Epithelial cell of proximal tubule (primary cell): ENCODE data around the gene ANKRD44. TPM values are rescaled to one million over a fixed set of nuclear protein-coding genes. Genes with fewer than 3 reads are reported as not detected.
A peak's percentile ranks its signal among the peaks of the same experiment; 100 is the strongest.

ENCODE experiments used
- DNase-seq: peaks from one replicate; pipeline ENCODE4 v3.0.0-alpha.2; 2011; ENCODE audit warnings: low read depth
- H3K4me3 ChIP-seq: 2 replicates; pipeline ENCODE4 v1.5.1; 2011; ENCODE audit warnings: low read depth, mild to moderate bottlenecking, low read length
- CTCF ChIP-seq: conservative IDR thresholded peaks from 2 replicates; pipeline ENCODE4 v1.5.1; 2012; ENCODE audit warnings: low read depth, mild to moderate bottlenecking, low read length
- total RNA-seq: library from RNA; depleted of rRNA; stranded (reverse); fragments of >200 nt; gene quantifications from 2 replicates; pipeline ENCODE4 v1.2.3, GENCODE V29; 2015

ANKRD44 gene
- total RNA-seq, 1 donor from 2014 or later, result 1.7 TPM

GRCh38 chr2:197092431-197092830, 218.1 kb downstream of the ANKRD44 start:
- DNase-seq, result no peak
- TF ChIP-seq CTCF, result no peak
- no peak overlapping the region for H3K4me3 ChIP-seq

DNA sequence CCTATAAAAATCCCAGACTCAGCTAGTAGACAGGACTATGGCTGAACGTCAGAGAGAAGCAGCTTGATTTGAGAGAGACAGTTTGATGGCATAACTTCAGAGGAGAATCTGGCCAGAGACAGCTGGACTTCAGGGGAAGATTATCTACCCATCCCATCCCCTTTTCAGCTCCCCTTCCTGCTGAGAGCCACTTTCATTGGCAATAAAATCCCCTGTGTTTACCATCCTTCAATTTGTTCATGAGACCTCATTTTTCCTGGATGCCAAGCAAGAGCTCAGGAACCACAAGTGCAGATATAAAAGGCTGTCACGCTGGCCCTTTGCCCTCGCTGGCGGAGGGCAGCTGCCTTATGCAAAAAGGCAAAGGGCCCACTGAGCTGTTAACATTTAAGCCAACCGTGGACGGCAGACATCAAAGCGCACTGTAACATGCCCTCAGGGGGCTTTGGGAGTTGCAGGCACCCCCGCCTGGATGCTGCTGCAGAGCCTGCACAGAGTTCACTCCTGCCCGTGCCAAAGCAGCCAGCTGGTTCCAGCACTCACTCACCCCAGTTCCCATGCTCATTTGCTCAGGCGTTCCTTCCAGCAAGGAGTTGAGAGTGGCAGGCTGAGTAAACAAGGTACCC, 219.7 kb downstream of the ANKRD44 start:
- no peak for TF ChIP-seq CTCF
- no peak for DNase-seq
- no peak overlapping the region for H3K4me3 ChIP-seq

DNA sequence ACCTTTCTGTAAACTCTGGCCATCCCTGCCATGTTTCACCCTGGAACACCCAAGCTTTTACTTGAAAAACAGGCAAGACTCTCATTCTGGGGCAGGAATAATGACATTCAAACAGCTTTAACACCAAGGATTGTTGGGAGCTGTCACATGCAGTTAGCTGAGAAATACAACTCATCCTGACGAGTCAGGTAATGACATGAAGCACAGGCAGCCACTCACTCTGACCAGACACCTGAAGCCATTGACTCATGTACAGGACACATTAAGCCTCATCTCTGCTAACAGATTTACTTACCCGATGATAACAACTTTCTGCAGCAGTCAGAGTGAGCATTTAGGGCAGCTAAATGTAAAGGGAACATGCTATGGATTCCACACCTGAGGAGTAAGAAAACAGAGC, 220.9 kb downstream of the ANKRD44 start:
- DNase-seq, result no peak
- no peak for TF ChIP-seq CTCF
- no peak overlapping the region for H3K4me3 ChIP-seq

- H3K4me3 ChIP-seq, result no peak overlapping the region
- DNase-seq, result peak; percentile 36
- TF ChIP-seq CTCF, result no peak
Observed at GRCh38 chr2:197088694-197089093, 221.9 kb downstream of the ANKRD44 start.

DNA sequence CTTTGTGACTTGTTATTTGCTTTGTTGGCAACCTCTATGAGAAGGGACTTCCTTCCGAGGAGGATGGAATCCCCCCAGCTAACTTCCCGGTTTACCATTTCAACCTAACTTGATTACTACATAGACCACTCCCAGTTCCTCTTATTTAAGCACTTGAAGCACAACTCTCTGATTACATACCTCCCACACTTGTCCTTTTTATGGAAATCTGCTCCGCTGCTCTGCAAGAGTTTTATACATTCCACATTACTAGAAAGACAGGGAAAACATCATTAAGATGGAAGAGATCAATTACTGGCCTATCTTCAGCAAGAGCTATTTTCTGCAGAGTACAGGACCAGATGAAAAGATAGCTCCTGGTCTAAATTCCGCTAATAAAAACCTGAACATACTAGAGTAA, 224.1 kb downstream of the ANKRD44 start:
- DNase-seq, result no peak
- H3K4me3 ChIP-seq, result no peak overlapping the region
- no peak for TF ChIP-seq CTCF

GRCh38 chr2:197085665-197086064, 224.9 kb downstream of the ANKRD44 start:
- DNase-seq, result no peak
- no peak overlapping the region for H3K4me3 ChIP-seq
- TF ChIP-seq CTCF, result no peak

DNA sequence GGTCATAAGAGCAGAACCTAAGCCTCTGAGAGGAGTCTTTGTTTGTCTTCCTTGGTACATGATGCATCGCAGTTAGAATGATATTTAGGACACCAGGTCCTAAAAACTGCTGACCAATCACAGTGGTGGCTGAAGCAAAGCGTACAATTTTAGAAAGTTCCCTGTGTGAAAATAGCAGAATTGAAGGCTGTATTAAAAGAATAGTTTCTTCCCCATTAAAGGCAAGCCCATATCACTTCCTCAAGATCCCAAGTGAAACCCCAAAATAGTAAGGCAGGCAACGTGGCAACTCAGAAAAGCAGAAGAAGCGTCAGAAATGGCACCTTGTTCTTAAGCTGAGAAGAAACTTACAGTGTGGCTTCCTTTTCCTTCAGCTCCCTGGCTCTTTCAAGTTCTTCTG, 229.3 kb downstream of the ANKRD44 start:
- no peak for DNase-seq
- no peak for TF ChIP-seq CTCF
- no peak overlapping the region for H3K4me3 ChIP-seq
